PC-9 (cell line): ENCODE data around the gene SLC1A3. TPM values are rescaled to one million over a fixed set of nuclear protein-coding genes. Genes with fewer than 3 reads are reported as not detected.
A peak's percentile ranks its signal among the peaks of the same experiment; 100 is the strongest.

ENCODE experiments used
- BruUV-seq: library from RNA; stranded (reverse); fragments of 400-500 nt; replicated peaks from 2 replicates; lab custom pipeline; 2021; lab: Mats Ljungman, UMichigan
- CTCF ChIA-PET: fragments of 300-600 bp; sonication (Branson Sonifier 250); formaldehyde crosslinking; loops from one replicate; lab custom pipeline; 2022; ENCODE audit warnings: antibody characterized with exemption; lab: Charles Lee
- POLR2A ChIA-PET: fragments of 300-600 bp; sonication (Branson Sonifier 250); formaldehyde crosslinking; loops from one replicate; lab custom pipeline; 2022; ENCODE audit warnings: antibody characterized with exemption; ENCODE audit not compliant: unreplicated experiment; lab: Charles Lee
- DNase-seq, 2 experiments: peaks; one replicate each; pipeline versions ENCODE4 v3.0.0 to v3.0.0-alpha.2; 2015 to 2022; ENCODE audit warnings: mixed read lengths in 1 of 2
- H2AFZ ChIP-seq: fragments of 200-600 bp; sonication (generic); 2 replicates; pipeline ENCODE4 v1.8.1; 2017; ENCODE audit warnings: antibody characterized with exemption
- H3F3A ChIP-seq: fragments of 200-600 bp; sonication (generic); 2 replicates; pipeline ENCODE4 v1.8.1; 2017; ENCODE audit warnings: antibody characterized with exemption, mild to moderate bottlenecking, low read depth; ENCODE audit not compliant: insufficient read depth
- H3K27ac ChIP-seq: fragments of 200-600 bp; sonication (generic); 2 replicates; pipeline ENCODE4 v1.6.1; 2016; ENCODE audit warnings: mixed run types
- H3K27me3 ChIP-seq: fragments of 200-600 bp; sonication (generic); 2 replicates; pipeline ENCODE4 v1.6.1; 2016; ENCODE audit warnings: low read depth, mixed run types; ENCODE audit not compliant: insufficient read depth
- H3K36me3 ChIP-seq: fragments of 200-600 bp; sonication (generic); 2 replicates; pipeline ENCODE4 v1.6.1; 2016; ENCODE audit warnings: low read depth, mixed run types
- H3K4me1 ChIP-seq: fragments of 200-600 bp; sonication (generic); replicated peaks from 2 replicates; pipeline ENCODE4 v1.6.1; 2016; ENCODE audit warnings: mixed run types; ENCODE audit not compliant: insufficient read depth
- H3K4me2 ChIP-seq: fragments of 200-600 bp; sonication (generic); 2 replicates; pipeline ENCODE4 v1.6.1; 2017; ENCODE audit warnings: mixed run types
- H3K4me3 ChIP-seq: fragments of 200-600 bp; sonication (generic); 2 replicates; pipeline ENCODE4 v1.6.1; 2016; ENCODE audit warnings: mixed run types
- H3K79me2 ChIP-seq: fragments of 200-600 bp; sonication (generic); 2 replicates; pipeline ENCODE4 v1.6.1; 2017; ENCODE audit warnings: low read depth, mixed run types
- H3K9me2 ChIP-seq: fragments of 200-600 bp; sonication (generic); 2 replicates; pipeline ENCODE4 v1.8.1; 2017; ENCODE audit warnings: mild to moderate bottlenecking; ENCODE audit not compliant: insufficient read depth
- H3K9me3 ChIP-seq: fragments of 200-600 bp; sonication (generic); 2 replicates; pipeline ENCODE4 v1.8.1; 2016; ENCODE audit warnings: low read depth; ENCODE audit not compliant: insufficient read depth
- H4K20me1 ChIP-seq: fragments of 200-600 bp; sonication (generic); 2 replicates; pipeline ENCODE4 v1.8.1; 2017; ENCODE audit not compliant: insufficient read depth
- CTCF ChIP-seq: fragments of 200-600 bp; sonication (generic); conservative IDR thresholded peaks from 2 replicates; pipeline ENCODE4 v1.6.1; 2017; ENCODE audit warnings: mixed run types, antibody characterized with exemption, mild to moderate bottlenecking, moderate library complexity
- EZH2 ChIP-seq: fragments of 200-600 bp; sonication (generic); IDR thresholded peaks from 2 replicates; pipeline ENCODE4 v1.8.0; 2017; ENCODE audit warnings: antibody characterized with exemption, low read depth
- intact Hi-C: fragments of 100-400 bp; cut with micrococcal nuclease; formaldehyde crosslinking; loops from one replicate; pipeline ENCODE4 v1.10.0; 2022; ENCODE audit not compliant: unreplicated experiment
- total RNA-seq: library from RNA; stranded (reverse); gene quantifications from 2 replicates; pipeline ENCODE4 v1.2.3, GENCODE V29; 2021

Gene SLC1A3
- total RNA-seq, 1 experiment from 2014 or later = 0.24 TPM

- ChIA-PET POLR2A (no interaction called here), CTCF (no interaction called here)
- no peak overlapping the region for H3K4me3 ChIP-seq
Observed at GRCh38 chr5:36682499-36682898, 76.1 kb downstream of the SLC1A3 start.

GRCh38 chr5:36683821-36684434, 77.5 kb downstream of the SLC1A3 start:
- H3K4me3 ChIP-seq = no peak overlapping the region
- H3K4me1 ChIP-seq = no peaks in the 10 kb centered on the region
- POLR2A ChIA-PET = no interaction called here
- H3K79me2 ChIP-seq = no peaks in the 10 kb centered on the region
- H4K20me1 ChIP-seq = no peaks in the 10 kb centered on the region
- H3K4me2 ChIP-seq = no peak overlapping the region
- no peak for TF ChIP-seq CTCF
- no peak for TF ChIP-seq EZH2
- CTCF ChIA-PET = no interaction called here
- no peaks in the 10 kb centered on the region; the same call in 1 of the 2 replicates for H3F3A ChIP-seq
- BruUV-seq = no TSS peak
- peaks cover 33% of the 10 kb centered on the region for H3K36me3 ChIP-seq
- no peaks in the 10 kb centered on the region for H3K9me2 ChIP-seq
- H3K27me3 ChIP-seq = no peaks in the 10 kb centered on the region
- H3K27ac ChIP-seq = no peak overlapping the region
- H3K9me3 ChIP-seq = no peaks in the 10 kb centered on the region; the same call in 1 of the 2 replicates
- H2AFZ ChIP-seq = no peak overlapping the region
- intact Hi-C loops = no loop called here
- DNase-seq = peak in 1 of 2 experiments; percentile 32

More at GRCh38 chr5:36682499-36682898, 76.1 kb downstream of the SLC1A3 start:
- H3K9me2 ChIP-seq = no peaks in the 10 kb centered on the region
- no peaks in the 10 kb centered on the region for H3K27me3 ChIP-seq
- H3K27ac ChIP-seq = no peak overlapping the region
- no peak for DNase-seq
- no peaks in the 10 kb centered on the region; the same call in 1 of the 2 replicates for H3F3A ChIP-seq
- H3K4me2 ChIP-seq = no peak overlapping the region
- intact Hi-C loops = no loop called here
- peaks cover 35% of the 10 kb centered on the region for H3K36me3 ChIP-seq
- no peaks in the 10 kb centered on the region for H3K79me2 ChIP-seq
- H4K20me1 ChIP-seq = no peaks in the 10 kb centered on the region
- no peaks in the 10 kb centered on the region for H3K4me1 ChIP-seq
- BruUV-seq = no TSS peak
- no peaks in the 10 kb centered on the region; the same call in 1 of the 2 replicates for H3K9me3 ChIP-seq
- no peak overlapping the region for H2AFZ ChIP-seq
- TF ChIP-seq CTCF = no peak
- no peak for TF ChIP-seq EZH2

- Histone ChIP-seq H3K27ac (no peak overlapping the region), H3K4me3 (no peak overlapping the region), H3K27me3 (no peaks in the 10 kb centered on the region), H3K79me2 (no peaks in the 10 kb centered on the region), H3K4me1 (no peaks in the 10 kb centered on the region), H3K36me3 (peaks cover 21% of the 10 kb centered on the region; the same call in 1 of the 2 replicates), H3K9me2 (no peaks in the 10 kb centered on the region), H3K9me3 (no peaks in the 10 kb centered on the region; the same call in 1 of the 2 replicates), H4K20me1 (no peaks in the 10 kb centered on the region), H3F3A (no peaks in the 10 kb centered on the region; the same call in 1 of the 2 replicates), H2AFZ (no peak overlapping the region), H3K4me2 (no peak overlapping the region)
- POLR2A ChIA-PET = interaction anchor here (0.6 kb wide), 1 partner anchor 1816 kb away, joined by 3 read pairs; no protein-coding TSS in a partner anchor
- peak in 1 of 2 experiments; percentile 32 for DNase-seq
- BruUV-seq = no TSS peak
- TF ChIP-seq EZH2 (no peak), CTCF (no peak)
- CTCF ChIA-PET = no interaction called here
- intact Hi-C loops = no loop called here
Observed at GRCh38 chr5:36685631-36686288, 79.4 kb downstream of the SLC1A3 start.
